HepG2 (cell line): Measurements from ENCODE around the gene SESN2. TPM values are rescaled to one million over a fixed set of nuclear protein-coding genes. Genes with fewer than 3 reads are reported as not detected.
A peak's percentile ranks its signal among the peaks of the same experiment; 100 is the strongest.

Experiments used
- CSRNP2 ChIP-seq: sonication (generic); formaldehyde crosslinking; conservative IDR thresholded peaks from 2 replicates; pipeline ENCODE4 v1.8.0; 2022; ENCODE audit warnings: low read depth, missing genetic modification reagents
- PCBP1 ChIP-seq: fragments of 200-400 bp; formaldehyde crosslinking; IDR thresholded peaks from 2 replicates; pipeline ENCODE4 v1.6.1; 2017; ENCODE audit warnings: mild to moderate bottlenecking, low read depth, low read length, borderline replicate concordance
- RCOR2 ChIP-seq: IDR thresholded peaks from 2 replicates; pipeline ENCODE4 v1.6.1; 2016; ENCODE audit warnings: missing biosample characterization, missing genetic modification reagents
- SNAPC4 ChIP-seq: sonication (generic); formaldehyde crosslinking; IDR thresholded peaks from 2 replicates; pipeline ENCODE4 v1.4.0; 2020; ENCODE audit warnings: mild to moderate bottlenecking, missing genetic modification reagents
- TEAD3 ChIP-seq: optimal IDR thresholded peaks from 2 replicates; pipeline ENCODE3; 2016; ENCODE audit warnings: borderline replicate concordance
- ZFX ChIP-seq: sonication (generic); formaldehyde crosslinking; IDR thresholded peaks from 2 replicates; pipeline ENCODE4 v1.4.0; 2020; ENCODE audit warnings: mild to moderate bottlenecking, low read depth, missing genetic modification reagents, moderate library complexity
- ZNF317 ChIP-seq: sonication (generic); formaldehyde crosslinking; IDR thresholded peaks from 2 replicates; pipeline ENCODE4 v1.5.0; 2020; ENCODE audit warnings: mild to moderate bottlenecking, missing genetic modification reagents
- ZNF558 ChIP-seq: sonication (generic); formaldehyde crosslinking; IDR thresholded peaks from 2 replicates; pipeline ENCODE4 v1.9.0; 2022; ENCODE audit warnings: mild to moderate bottlenecking, missing genetic modification reagents, borderline replicate concordance
- ZNF574 ChIP-seq: sonication (generic); formaldehyde crosslinking; IDR thresholded peaks from 2 replicates; pipeline ENCODE4 v1.4.0; 2020; ENCODE audit warnings: missing genetic modification reagents
- ZNF597 ChIP-seq: sonication (generic); formaldehyde crosslinking; IDR thresholded peaks from 2 replicates; pipeline ENCODE4 v1.5.0; 2020; ENCODE audit warnings: missing genetic modification reagents
- ZNF609 ChIP-seq: sonication (generic); formaldehyde crosslinking; IDR thresholded peaks from 2 replicates; pipeline ENCODE4 v1.4.0; 2020; ENCODE audit warnings: mild to moderate bottlenecking, missing genetic modification reagents, borderline replicate concordance
- polyA plus RNA-seq, 8 experiments: library from polyadenylated mRNA; depleted of rRNA in 3 of 8; stranded (reverse) in 7 of 8; unstranded in 1 of 8; fragments of >200 nt; fragmentation: Illumina TruSeq in 4 of 8; extraction: Trizol in 4 of 8; gene quantifications; 2 replicates each; pipeline versions ENCODE4 v1.2.1 to v1.2.3, GENCODE V29; 2011 to 2016; ENCODE audit warnings: low read depth in 4 of 8, missing spikeins in 1 of 8, mixed read lengths in 1 of 8; ENCODE audit not compliant: insufficient read depth in 1 of 8
- total RNA-seq, 5 experiments: library from RNA; depleted of rRNA; stranded (reverse); fragments of >200 nt; fragmentation: Illumina TruSeq; extraction: Trizol; gene quantifications; 2 replicates each; pipeline ENCODE4 v1.2.3, GENCODE V29; 2016; ENCODE audit warnings: low read depth in 1 of 5

Gene SESN2
- total and polyA plus RNA-seq, 2 of the 13 experiments (the other 11 are each of a cell fraction or from before 2014, with no cell fraction given) = 13.2 to 19.1 TPM

GRCh38 chr1:28290851-28291250 lies 31.5 kb downstream of the SESN2 start (continued):
- TF ChIP-seq ZNF574 (CRISPR knock-in tag) = peak; percentile 46; the same call in 1 of the 2 replicates
- TF ChIP-seq RCOR2 (CRISPR knock-in tag) = no peak
- TF ChIP-seq ZNF597 (CRISPR knock-in tag) = no peak
- peak; percentile 42; the same call in 1 of the 2 replicates for TF ChIP-seq ZFX (CRISPR knock-in tag)
- no peak for TF ChIP-seq PCBP1
- TF ChIP-seq ZNF317 = no peak
- TF ChIP-seq ZNF558 = no peak
- TF ChIP-seq TEAD3 (CRISPR knock-in tag) = peak; percentile 18
- no peak for TF ChIP-seq CSRNP2 (CRISPR knock-in tag)
- TF ChIP-seq ZNF609 (CRISPR knock-in tag) = no peak
- TF ChIP-seq SNAPC4 (CRISPR knock-in tag) = no peak
